ENCODE measurements around the gene DNAH8. TPM values are rescaled to one million over a fixed set of nuclear protein-coding genes. Genes with fewer than 3 reads are reported as not detected.
A peak's percentile ranks its signal among the peaks of the same experiment; 100 is the strongest.

DNAH8 gene
- total RNA-seq, 1 experiment from 2014 or later, result not detected

DNA sequence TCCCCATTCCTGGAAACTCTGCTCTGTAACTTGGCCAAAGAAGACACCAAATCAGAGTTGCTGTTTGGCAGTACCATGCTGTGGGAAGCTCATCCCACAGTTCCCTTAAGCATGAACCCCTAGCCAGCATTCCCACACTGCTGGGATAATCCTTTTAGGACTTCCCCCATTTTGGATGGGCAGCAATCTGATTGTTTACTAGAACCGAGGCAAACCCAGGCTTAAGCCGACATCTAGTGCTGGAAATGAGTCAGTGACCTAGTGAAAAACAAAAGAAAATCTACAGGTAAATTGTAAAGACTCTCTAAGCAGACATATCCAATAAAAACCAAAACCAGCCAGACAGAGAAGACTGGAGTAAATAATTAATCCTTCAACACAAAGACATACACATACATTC, 5.2 kb downstream of the DNAH8 start:
- ChIA-PET CTCF (no interaction called here), RAD21 (ENCODE audit: low non-redundant PET in 1 of 2, low total read pairs in 2 of 2, uncharacterized antibody in 2 of 2, unreplicated experiment in 2 of 2) (no interaction called here), POLR2A (no interaction called here)
- H4K20me1 ChIP-seq (ENCODE audit: insufficient read depth), result no peaks in the 10 kb centered on the region
- no peaks in the 10 kb centered on the region for H3K9me3 ChIP-seq (ENCODE audit: control insufficient read depth in 1 of 2, insufficient read depth in 1 of 2, low read depth in 1 of 2, low read length in 2 of 2)
- no peak overlapping the region for H3K4me2 ChIP-seq (ENCODE audit: low read length)
- no peaks in the 10 kb centered on the region for H3K36me3 ChIP-seq (ENCODE audit: control insufficient read depth in 1 of 2, insufficient read depth in 2 of 2, low read length in 2 of 2)
- DNase-seq (ENCODE audit: low read depth, low spot score), result peak; percentile 12
- no peaks in the 10 kb centered on the region for H3K4me1 ChIP-seq (ENCODE audit: control insufficient read depth in 1 of 2, insufficient read depth in 2 of 2, low read length in 2 of 2)
- ATAC-seq, result peak; percentile 50; the same call in 1 of the 2 replicates
- H3K9ac ChIP-seq (ENCODE audit: low read length), result no peak overlapping the region
- no peaks in the 10 kb centered on the region for H3K9me2 ChIP-seq (ENCODE audit: insufficient read depth)
- intact Hi-C loops (cut with micrococcal nuclease), result no loop called here
- H3K27ac ChIP-seq (ENCODE audit: low read depth, low read length), result no peak overlapping the region
- no peak overlapping the region for H3K4me3 ChIP-seq (replicated peaks in 1 of 2; ENCODE audit: low read depth in 1 of 2, low read length in 2 of 2)
- H3K79me2 ChIP-seq (ENCODE audit: insufficient read depth, low read length), result no peaks in the 10 kb centered on the region
- H3K27me3 ChIP-seq (ENCODE audit: insufficient read depth, low read length), result no peaks in the 10 kb centered on the region
- H2AFZ ChIP-seq (ENCODE audit: low read depth, low read length, poor library complexity, severe bottlenecking), result no peak overlapping the region
- TF ChIP-seq, protein P1, sequence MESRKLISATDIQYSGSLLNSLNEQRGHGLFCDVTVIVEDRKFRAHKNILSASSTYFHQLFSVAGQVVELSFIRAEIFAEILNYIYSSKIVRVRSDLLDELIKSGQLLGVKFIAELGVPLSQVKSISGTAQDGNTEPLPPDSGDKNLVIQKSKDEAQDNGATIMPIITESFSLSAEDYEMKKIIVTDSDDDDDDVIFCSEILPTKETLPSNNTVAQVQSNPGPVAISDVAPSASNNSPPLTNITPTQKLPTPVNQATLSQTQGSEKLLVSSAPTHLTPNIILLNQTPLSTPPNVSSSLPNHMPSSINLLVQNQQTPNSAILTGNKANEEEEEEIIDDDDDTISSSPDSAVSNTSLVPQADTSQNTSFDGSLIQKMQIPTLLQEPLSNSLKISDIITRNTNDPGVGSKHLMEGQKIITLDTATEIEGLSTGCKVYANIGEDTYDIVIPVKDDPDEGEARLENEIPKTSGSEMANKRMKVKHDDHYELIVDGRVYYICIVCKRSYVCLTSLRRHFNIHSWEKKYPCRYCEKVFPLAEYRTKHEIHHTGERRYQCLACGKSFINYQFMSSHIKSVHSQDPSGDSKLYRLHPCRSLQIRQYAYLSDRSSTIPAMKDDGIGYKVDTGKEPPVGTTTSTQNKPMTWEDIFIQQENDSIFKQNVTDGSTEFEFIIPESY (IDR thresholded peaks at IDR 0.05; ENCODE audit: extremely low read depth, insufficient replicate concordance, low read length), result no peak
- TF ChIP-seq YY1 (IDR thresholded peaks at IDR 0.05; ENCODE audit: extremely low read depth, insufficient replicate concordance, low read depth, low read length) (no peak), SRF (IDR thresholded peaks at IDR 0.05; ENCODE audit: low read depth) (no peak), RAD21 (IDR thresholded peaks at IDR 0.05; ENCODE audit: low read depth) (peak; percentile 54; the same call in 1 of the 2 replicates), TCF7L2 (IDR thresholded peaks at IDR 0.05; ENCODE audit: borderline replicate concordance, extremely low read depth, insufficient read depth, insufficient read length) (no peak), EZH2 (IDR thresholded peaks at IDR 0.05) (no peak)
- TF ChIP-seq, protein P2, sequence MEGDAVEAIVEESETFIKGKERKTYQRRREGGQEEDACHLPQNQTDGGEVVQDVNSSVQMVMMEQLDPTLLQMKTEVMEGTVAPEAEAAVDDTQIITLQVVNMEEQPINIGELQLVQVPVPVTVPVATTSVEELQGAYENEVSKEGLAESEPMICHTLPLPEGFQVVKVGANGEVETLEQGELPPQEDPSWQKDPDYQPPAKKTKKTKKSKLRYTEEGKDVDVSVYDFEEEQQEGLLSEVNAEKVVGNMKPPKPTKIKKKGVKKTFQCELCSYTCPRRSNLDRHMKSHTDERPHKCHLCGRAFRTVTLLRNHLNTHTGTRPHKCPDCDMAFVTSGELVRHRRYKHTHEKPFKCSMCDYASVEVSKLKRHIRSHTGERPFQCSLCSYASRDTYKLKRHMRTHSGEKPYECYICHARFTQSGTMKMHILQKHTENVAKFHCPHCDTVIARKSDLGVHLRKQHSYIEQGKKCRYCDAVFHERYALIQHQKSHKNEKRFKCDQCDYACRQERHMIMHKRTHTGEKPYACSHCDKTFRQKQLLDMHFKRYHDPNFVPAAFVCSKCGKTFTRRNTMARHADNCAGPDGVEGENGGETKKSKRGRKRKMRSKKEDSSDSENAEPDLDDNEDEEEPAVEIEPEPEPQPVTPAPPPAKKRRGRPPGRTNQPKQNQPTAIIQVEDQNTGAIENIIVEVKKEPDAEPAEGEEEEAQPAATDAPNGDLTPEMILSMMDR (IDR thresholded peaks at IDR 0.05 in 2 of 3, conservative IDR thresholded peaks at IDR 0.05 in 1 of 3; ENCODE audit: borderline replicate concordance in 1 of 3, insufficient read depth in 1 of 3, low read depth in 2 of 3, low read length in 2 of 3), result peak in 1 of 3 experiments; percentile 26; a peak in 2 of 6 replicates
- no TSS peak for BruUV-seq (replicated peaks)
